Right lobe of liver (tissue), 4 donors: ENCODE measurements around the gene FILIP1.

Experiments
- CTCF ChIP-seq, 4 donors: fragments of 200-600 bp in 3 of 4; fragments of 450-650 bp in 1 of 4; IDR thresholded peaks; one replicate each; pipeline versions ENCODE4 v1.5.1 to v1.8.0; 2016 to 2022; ENCODE audit warnings: antibody characterized with exemption in 4 of 4, mild to moderate bottlenecking in 2 of 4
- POLR2A ChIP-seq: fragments of 450-650 bp; IDR thresholded peaks from one replicate; pipeline ENCODE4 v1.6.1; 2017; ENCODE audit warnings: antibody characterized with exemption, mild to moderate bottlenecking
- donor health status: DM: no; HTN: no; CAD: no.
- donor health status: DM: no; HTN: no; CAD: no.
- donor health status: DM: no; HTN: yes; CAD: no.

DNA sequence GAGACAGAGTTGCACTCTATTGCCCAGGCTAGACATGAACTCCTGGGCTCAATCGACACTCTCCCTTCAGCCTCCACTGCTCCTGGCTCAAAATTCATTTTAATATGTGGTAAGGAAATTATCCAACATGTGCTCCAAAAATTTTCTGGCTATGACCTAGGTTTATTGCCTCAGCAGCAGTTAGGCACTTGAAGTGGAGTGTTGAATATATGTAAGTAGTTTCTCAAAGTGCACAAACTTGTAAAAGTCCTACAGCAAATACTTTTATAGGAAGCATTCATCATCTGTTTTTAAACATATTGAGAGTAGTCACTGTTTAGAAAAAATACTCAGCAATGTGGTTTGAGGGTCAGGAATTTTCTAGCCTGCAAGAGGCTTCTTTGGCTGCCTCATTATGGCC lies 13.2 kb downstream of the FILIP1 start:
- TF ChIP-seq CTCF (IDR thresholded peaks at IDR 0.05) (no peak), POLR2A (no peak)
